Neutrophil (primary cell): ENCODE data around the gene ARL6IP1.
A peak's percentile ranks its signal among the peaks of the same experiment; 100 is the strongest.

ENCODE experiments used
- H3K27ac ChIP-seq: fragments of 200-600 bp; sonication (generic); 2 replicates; pipeline ENCODE4 v1.5.1; 2016; ENCODE audit warnings: mild to moderate bottlenecking, moderate library complexity
- H3K27me3 ChIP-seq: fragments of 200-600 bp; sonication (generic); 2 replicates; pipeline ENCODE4 v1.6.0; 2016; ENCODE audit warnings: mild to moderate bottlenecking
- H3K36me3 ChIP-seq: fragments of 200-600 bp; sonication (generic); 2 replicates; pipeline ENCODE4 v1.5.1; 2017
- H3K4me1 ChIP-seq, 2 experiments: fragments of 200-600 bp in 1 of 2; sonication (generic) in 1 of 2; 1 replicate in 1 of 2; 2 replicates in 1 of 2; pipeline versions ENCODE4 v1.5.1 to v1.6.1; 2013 to 2016; ENCODE audit warnings: low read depth in 1 of 2, low read length in 1 of 2, mild to moderate bottlenecking in 1 of 2, moderate library complexity in 1 of 2; ENCODE audit not compliant: control insufficient read depth in 1 of 2, insufficient read depth in 1 of 2
- H3K4me3 ChIP-seq, 2 experiments: fragments of 200-600 bp in 1 of 2; sonication (generic) in 1 of 2; 1 replicate in 1 of 2; 2 replicates in 1 of 2; pipeline ENCODE4 v1.5.1; 2013 to 2016; ENCODE audit warnings: low read depth in 1 of 2, low read length in 1 of 2, mild to moderate bottlenecking in 1 of 2, moderate library complexity in 1 of 2
- H3K9me3 ChIP-seq: fragments of 200-600 bp; sonication (generic); 2 replicates; pipeline ENCODE4 v1.5.1; 2016
- TF ChIP-seq, protein P1 (sequence below): fragments of 200-600 bp; sonication (generic); IDR thresholded peaks from 2 replicates; pipeline ENCODE4 v1.5.1; 2016; ENCODE audit warnings: antibody characterized with exemption

Gene ARL6IP1

DNA sequence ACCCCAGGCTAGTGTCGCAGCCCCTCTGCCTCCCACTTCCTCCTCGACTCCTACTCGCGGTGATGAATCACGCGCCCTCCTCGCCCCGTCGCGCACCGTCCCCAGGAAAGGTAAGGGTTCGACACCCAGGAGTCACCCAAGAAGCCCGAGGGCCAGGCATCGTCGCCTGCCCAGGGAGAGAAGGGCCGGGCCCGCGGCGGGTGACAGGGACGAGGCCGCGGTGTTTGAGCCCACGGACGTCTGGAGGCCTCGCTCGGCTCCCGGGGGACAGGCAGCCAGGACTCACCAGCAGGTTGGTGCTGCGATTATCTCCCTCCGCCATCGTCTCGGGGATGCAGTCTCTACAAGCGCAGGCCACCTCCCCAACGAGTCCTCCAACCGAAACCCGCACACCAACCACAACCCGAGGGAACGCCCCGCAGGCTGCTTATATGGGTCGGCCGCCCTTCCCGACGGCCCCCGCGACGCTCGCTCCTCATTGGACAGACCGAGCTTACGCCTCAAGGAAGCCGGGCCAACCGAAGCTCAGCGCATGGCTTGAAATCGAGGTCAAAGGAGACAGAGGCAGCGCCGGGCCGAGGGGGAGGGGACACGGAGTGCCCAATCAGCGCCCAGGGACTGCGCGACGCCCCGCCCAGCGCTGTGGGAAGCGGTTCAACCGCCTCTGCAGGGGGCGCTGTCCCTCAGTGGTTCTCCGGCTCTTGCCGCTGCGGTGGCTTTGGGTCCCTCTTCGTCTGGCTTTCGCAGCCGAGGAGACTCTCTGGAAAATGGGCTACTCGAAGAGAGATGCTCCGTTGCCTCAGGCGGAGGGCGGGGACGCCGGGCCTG lies at the start of gene ARL6IP1:
ARL6IP1 (minus strand) TSS at position 405 of the 828 bp plus-strand sequence; CDS start at position 322, 83 bp downstream.
- H3K4me3 ChIP-seq, result peak within 1 kb of the TSS; percentile 72 to 86
- H3K9me3 ChIP-seq, result no peaks in the 10 kb centered on the region
- peaks cover 64 to 68% of the 10 kb centered on the region in 2 experiments for H3K4me1 ChIP-seq
- H3K27me3 ChIP-seq, result no peaks in the 10 kb centered on the region
- TF ChIP-seq, protein P1, sequence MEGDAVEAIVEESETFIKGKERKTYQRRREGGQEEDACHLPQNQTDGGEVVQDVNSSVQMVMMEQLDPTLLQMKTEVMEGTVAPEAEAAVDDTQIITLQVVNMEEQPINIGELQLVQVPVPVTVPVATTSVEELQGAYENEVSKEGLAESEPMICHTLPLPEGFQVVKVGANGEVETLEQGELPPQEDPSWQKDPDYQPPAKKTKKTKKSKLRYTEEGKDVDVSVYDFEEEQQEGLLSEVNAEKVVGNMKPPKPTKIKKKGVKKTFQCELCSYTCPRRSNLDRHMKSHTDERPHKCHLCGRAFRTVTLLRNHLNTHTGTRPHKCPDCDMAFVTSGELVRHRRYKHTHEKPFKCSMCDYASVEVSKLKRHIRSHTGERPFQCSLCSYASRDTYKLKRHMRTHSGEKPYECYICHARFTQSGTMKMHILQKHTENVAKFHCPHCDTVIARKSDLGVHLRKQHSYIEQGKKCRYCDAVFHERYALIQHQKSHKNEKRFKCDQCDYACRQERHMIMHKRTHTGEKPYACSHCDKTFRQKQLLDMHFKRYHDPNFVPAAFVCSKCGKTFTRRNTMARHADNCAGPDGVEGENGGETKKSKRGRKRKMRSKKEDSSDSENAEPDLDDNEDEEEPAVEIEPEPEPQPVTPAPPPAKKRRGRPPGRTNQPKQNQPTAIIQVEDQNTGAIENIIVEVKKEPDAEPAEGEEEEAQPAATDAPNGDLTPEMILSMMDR, result peak; percentile 99
- H3K36me3 ChIP-seq, result peaks cover 17% of the 10 kb centered on the region
- H3K27ac ChIP-seq, result peak within 1 kb of the TSS; percentile 90

DNA sequence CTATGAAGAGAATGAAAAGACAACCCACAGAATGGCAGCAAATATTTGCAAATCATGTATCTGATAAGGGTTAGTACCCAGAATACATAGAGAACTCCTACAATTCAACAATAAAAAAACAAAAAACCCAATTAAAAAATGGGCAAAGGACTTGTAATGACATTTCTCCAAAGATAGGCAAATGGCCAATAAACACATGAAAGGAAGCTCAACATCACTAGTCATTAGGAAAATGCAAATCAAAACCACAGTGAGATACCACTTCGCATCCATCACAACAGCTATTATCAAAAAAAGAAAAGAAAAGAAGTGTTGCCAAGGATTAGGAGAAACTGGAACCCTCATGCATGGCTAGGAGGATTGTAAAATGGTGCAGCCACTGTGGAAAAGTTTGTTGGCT lies 45.1 kb upstream of the ARL6IP1 start:
- H3K4me3 ChIP-seq, result no peak overlapping the region
- H3K27ac ChIP-seq, result no peak overlapping the region
- H3K4me1 ChIP-seq, result peaks cover 9 to 16% of the 10 kb centered on the region in 2 experiments
- H3K9me3 ChIP-seq, result no peaks in the 10 kb centered on the region
- no peaks in the 10 kb centered on the region for H3K27me3 ChIP-seq
- H3K36me3 ChIP-seq, result peaks cover 89% of the 10 kb centered on the region
- TF ChIP-seq, protein P1, result no peak

DNA sequence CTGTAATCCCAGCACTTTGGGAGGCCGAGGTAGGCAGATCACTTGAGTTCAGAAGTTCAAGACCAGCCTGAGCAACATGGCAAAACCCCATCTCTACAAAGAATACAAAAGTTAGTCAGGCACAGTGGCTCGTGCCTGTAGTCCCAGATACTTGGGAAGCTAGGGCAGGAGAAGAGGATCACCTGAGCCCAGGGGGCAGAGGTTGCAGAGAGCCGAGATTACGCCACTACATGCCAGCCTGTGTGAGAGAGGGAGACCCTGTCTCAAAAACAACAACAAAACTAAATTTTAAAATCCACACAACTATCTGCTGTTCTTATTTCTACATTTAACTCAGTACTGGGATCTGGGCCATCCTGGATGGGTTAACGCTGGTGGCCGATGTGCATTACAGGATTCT lies 41.2 kb upstream of the ARL6IP1 start:
- Histone ChIP-seq H3K4me3 (no peak overlapping the region), H3K27me3 (no peaks in the 10 kb centered on the region), H3K36me3 (peaks cover 82% of the 10 kb centered on the region), H3K27ac (peak overlapping the region; percentile 61), H3K4me1 (peaks cover 28 to 32% of the 10 kb centered on the region in 2 experiments), H3K9me3 (no peaks in the 10 kb centered on the region)
- TF ChIP-seq, protein P1, result no peak

DNA sequence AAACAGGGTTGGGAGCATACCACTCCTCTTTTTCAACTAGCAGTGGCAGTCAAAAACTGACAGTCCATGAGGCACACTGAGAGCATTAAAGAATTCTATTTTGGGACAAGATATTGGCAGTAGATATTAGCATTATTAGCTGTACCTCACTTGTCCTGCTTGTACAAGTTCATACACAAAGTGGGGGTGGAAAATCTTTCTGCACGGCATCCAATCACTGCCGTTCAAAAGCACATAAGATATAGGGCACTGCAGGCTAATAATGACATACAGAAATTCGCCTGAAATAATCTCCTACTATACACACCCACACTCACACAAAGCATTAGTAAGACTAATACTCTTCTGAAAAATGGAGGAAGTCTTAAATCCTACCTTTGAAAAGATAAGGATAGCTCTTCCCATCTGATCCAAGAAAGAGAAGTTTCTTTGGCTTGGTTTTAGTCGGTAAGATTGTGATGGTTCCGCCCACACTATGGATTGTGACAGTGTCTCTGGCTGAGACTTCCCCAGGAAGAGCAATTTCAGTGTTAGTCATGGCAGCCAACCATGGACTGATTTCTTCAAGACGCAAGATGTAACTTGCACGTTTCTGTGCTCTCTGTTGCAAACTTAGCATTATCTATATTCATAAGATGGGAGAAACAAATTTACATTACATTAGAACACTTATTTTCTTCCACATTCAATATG lies 40.6 kb upstream of the ARL6IP1 start:
- Histone ChIP-seq H3K36me3 (peaks cover 82% of the 10 kb centered on the region), H3K4me3 (no peak overlapping the region), H3K4me1 (peaks cover 28 to 32% of the 10 kb centered on the region in 2 experiments), H3K9me3 (no peaks in the 10 kb centered on the region), H3K27ac (peak overlapping the region; percentile 61), H3K27me3 (no peaks in the 10 kb centered on the region)
- TF ChIP-seq, protein P1, result no peak

DNA sequence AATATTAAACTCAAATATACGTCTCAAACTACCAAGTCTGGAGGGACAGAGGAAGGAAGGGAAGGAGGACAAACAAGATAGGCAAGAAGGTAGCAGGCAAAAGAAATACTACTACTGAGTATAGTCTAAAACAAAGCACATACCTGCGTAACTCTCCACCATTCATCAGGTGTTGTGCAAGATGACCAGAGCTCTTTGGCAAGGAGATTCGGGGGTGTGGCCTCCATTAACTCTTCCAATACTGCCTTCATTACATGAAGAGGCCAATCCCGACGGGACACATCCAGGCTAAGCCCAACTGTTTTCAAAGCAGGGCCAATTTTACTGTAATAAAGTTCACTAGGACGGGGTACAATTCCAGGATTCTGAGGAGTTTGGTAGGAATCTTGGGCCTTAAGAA lies 38.2 kb upstream of the ARL6IP1 start:
- TF ChIP-seq, protein P1, result no peak
- Histone ChIP-seq H3K4me3 (peak overlapping the region in 1 of 2 experiments; percentile 14), H3K9me3 (peaks cover 4% of the 10 kb centered on the region), H3K4me1 (peaks cover 28 to 32% of the 10 kb centered on the region in 2 experiments), H3K36me3 (peaks cover 82% of the 10 kb centered on the region), H3K27me3 (no peaks in the 10 kb centered on the region), H3K27ac (peak overlapping the region; percentile 78)
